K562 (cell line): Measurements from ENCODE around the gene POLR1H. TPM values are rescaled to one million over a fixed set of nuclear protein-coding genes. Genes with fewer than 3 reads are reported as not detected.
A peak's percentile ranks its signal among the peaks of the same experiment; 100 is the strongest.

Source experiments
- CSDE1 ChIP-seq, 2 experiments: fragments of 450-650 bp; IDR thresholded peaks; 2 replicates each; pipeline ENCODE4 v1.6.1; 2016; ENCODE audit warnings: mild to moderate bottlenecking in 1 of 2
- CUX1 ChIP-seq: fragments of 200-800 bp; sonication (Bioruptor generic); IDR thresholded peaks from 2 replicates; pipeline ENCODE4 v1.6.1; 2016; ENCODE audit warnings: missing genetic modification characterization, missing compliant biosample characterization
- ETV5 ChIP-seq: sonication (generic); formaldehyde crosslinking; IDR thresholded peaks from 2 replicates; pipeline ENCODE4 v1.4.0; 2020; ENCODE audit warnings: low read depth, mild to moderate bottlenecking, missing genetic modification reagents
- IFI16 ChIP-seq: fragments of 250-450 bp; sonication (Bioruptor Pico); IDR thresholded peaks from 2 replicates; pipeline ENCODE4 v2.1.2; 2022; ENCODE audit warnings: mild to moderate bottlenecking, inconsistent platforms
- NELFE ChIP-seq: IDR thresholded peaks from 2 replicates; pipeline ENCODE4 v1.6.1; 2011; ENCODE audit warnings: mild to moderate bottlenecking; ENCODE audit not compliant: insufficient read depth, insufficient read length
- PHB ChIP-seq: fragments of 250-450 bp; sonication (Bioruptor Pico); IDR thresholded peaks from 2 replicates; pipeline ENCODE4 v1.5.0; 2021
- RBM39 ChIP-seq: fragments of 200-400 bp; formaldehyde crosslinking; optimal IDR thresholded peaks from 2 replicates; pipeline ENCODE3; 2018; ENCODE audit warnings: low read depth, low read length
- REST ChIP-seq, 2 experiments: fragments of 450-650 bp; formaldehyde crosslinking in 1 of 2; IDR thresholded peaks; 2 replicates each; pipeline versions ENCODE4 v1.4.0 to v1.6.1; 2014 to 2020; ENCODE audit warnings: mild to moderate bottlenecking in 2 of 2, borderline replicate concordance in 1 of 2, low read depth in 1 of 2
- SUPT5H ChIP-seq: fragments of 450-650 bp; IDR thresholded peaks from 2 replicates; pipeline ENCODE4 v1.6.1; 2016
- ZBTB17 ChIP-seq: fragments of 450-650 bp; formaldehyde crosslinking; IDR thresholded peaks from 2 replicates; pipeline ENCODE4 v1.4.0; 2020; ENCODE audit warnings: mild to moderate bottlenecking
- ZKSCAN3 ChIP-seq: fragments of 250-450 bp; sonication (Bioruptor Pico); IDR thresholded peaks from 2 replicates; pipeline ENCODE4 v1.4.0; 2020
- ZNF584 ChIP-seq: fragments of 200-800 bp; sonication (Bioruptor generic); IDR thresholded peaks from 2 replicates; pipeline ENCODE4 v1.6.1; 2016; ENCODE audit warnings: low read depth, mild to moderate bottlenecking, missing genetic modification characterization, missing compliant biosample characterization
- ZNF699 ChIP-seq: fragments of 250-450 bp; sonication (Bioruptor Pico); IDR thresholded peaks from 2 replicates; pipeline ENCODE4 v1.8.0; 2021; ENCODE audit warnings: mild to moderate bottlenecking, moderate library complexity; ENCODE audit not compliant: insufficient replicate concordance
- polyA plus RNA-seq, 8 experiments: library from polyadenylated mRNA; depleted of rRNA in 4 of 8; stranded (reverse) in 5 of 8; unstranded in 3 of 8; fragments of >200 nt; fragmentation: Nextera tagmentation in 2 of 8; fragmentation: Illumina TruSeq in 1 of 8; extraction: Ambion mirVana in 2 of 8; extraction: Trizol in 1 of 8; gene quantifications; 2 replicates each; pipeline versions ENCODE4 v1.2.1 to v1.2.3, GENCODE V29; 2011 to 2014; ENCODE audit warnings: inconsistent platforms in 1 of 8, missing spikeins in 1 of 8
- total RNA-seq, 7 experiments: library from RNA; depleted of rRNA in 6 of 7; stranded (reverse); fragments of >200 nt in 6 of 7; fragmentation: Illumina TruSeq in 2 of 7; extraction: Trizol in 2 of 7; gene quantifications; 2 replicates each; pipeline versions ENCODE4 v1.2.1 to v1.2.3, GENCODE V29; 2011 to 2021; ENCODE audit warnings: low replicate concordance in 1 of 7

The POLR1H gene
- total and polyA plus RNA-seq, 9 of the 15 experiments (the other 6 are each of a cell fraction or from before 2014, with no cell fraction given) = 92.2 to 333 (median 143) TPM

- TF ChIP-seq REST (IDR thresholded peaks at IDR 0.05; ENCODE audit: borderline replicate concordance) (peak; percentile 72), REST (CRISPR knock-in tag; IDR thresholded peaks at IDR 0.05; ENCODE audit: low read depth) (no peak), ZKSCAN3 (CRISPR knock-in tag) (no peak), ETV5 (CRISPR knock-in tag) (no peak), SUPT5H (no peak), PHB (CRISPR knock-in tag) (no peak), ZBTB17 (CRISPR knock-in tag) (no peak), ZNF584 (CRISPR knock-in tag) (no peak), CUX1 (CRISPR knock-in tag) (no peak), RBM39 (peak; percentile 5), IFI16 (CRISPR knock-in tag) (no peak), NELFE (no peak), ZNF699 (no peak), CSDE1 (IDR thresholded peaks at IDR 0.05) (no peak)
Measured at GRCh38 chr6:30061858-30062458, 893 bp downstream of the POLR1H start (continued).
